NCI-H1105 treated with DMSO at 0.1 percent for 48 hours (cell line): ENCODE measurements around the gene RNF144A.

Experiments
- DNase-seq: peaks from one replicate; lab custom pipeline; 2025; lab: John Stamatoyannopoulos, UW

Gene RNF144A

DNA sequence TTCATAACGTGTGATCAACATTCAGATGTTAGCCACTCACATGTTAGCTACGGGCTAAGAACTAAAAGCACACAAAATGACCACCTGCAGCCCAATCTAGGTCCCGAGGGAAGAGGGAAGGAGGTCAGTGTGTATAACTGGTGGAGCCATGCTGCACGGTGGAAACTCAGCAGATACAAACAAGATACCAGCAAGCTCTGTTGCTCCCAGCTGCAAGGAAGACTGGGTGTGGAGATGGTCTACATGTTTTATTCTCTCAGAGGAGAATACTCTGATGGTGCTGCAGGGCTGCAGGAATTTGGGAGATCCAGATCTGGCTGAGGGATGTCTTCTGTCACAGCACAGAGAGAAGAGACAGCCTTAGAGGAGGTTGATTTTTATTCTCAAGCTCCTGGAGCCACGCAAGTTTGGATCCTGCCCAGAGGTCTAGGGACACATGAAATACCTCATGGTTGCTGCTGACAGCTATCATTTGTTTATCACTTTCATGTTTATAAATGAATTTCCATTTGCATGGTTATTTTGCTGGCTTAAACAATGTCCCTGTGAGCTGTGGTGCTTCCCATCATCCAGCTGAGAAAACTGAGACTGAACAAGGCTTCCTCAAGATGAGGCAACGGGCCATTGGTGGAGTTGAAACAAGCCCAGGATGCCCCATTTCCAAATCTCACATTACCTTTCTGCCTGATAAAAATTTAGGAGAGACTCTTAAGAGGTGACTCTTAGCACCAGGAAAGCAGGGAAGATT, 30.9 kb downstream of the RNF144A start:
- DNase-seq: no peak

DNA sequence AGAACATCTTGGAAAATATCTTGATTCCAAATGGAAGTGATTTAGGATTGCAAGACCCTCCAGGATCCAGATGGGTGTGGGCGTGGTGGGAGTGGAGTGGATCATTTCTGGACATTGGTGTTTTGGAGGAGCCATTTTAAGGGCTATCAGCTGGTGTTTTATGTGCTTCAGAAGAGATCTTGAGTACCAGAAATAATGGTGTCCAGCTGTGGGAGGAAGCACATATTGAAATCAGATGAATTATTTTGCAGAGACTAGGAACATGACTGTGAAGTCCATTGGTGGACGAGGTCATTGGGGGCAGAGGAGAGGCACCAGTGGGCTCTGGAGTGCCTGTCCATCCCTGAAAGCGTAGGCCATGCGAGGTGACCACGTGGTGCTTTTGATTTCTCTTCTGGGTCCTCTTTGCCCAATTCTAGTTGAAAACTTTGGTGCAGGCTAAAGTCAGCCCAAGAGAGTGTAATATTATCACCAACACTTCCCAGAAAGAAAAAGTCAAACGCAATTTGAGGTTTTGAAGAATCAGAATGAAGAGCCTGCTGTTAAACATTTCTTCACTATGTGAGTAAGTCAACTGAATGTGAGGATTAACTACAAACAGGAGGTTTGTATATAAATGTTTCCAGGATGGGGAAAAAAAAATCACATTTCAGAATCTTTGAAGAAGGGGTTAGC, 31.6 kb downstream of the RNF144A start:
- no peak for DNase-seq

- no peak for DNase-seq
Observed at GRCh38 chr2:6951046-6951445, 33.8 kb downstream of the RNF144A start.

GRCh38 chr2:6952101-6952500, 34.9 kb downstream of the RNF144A start:
- no peak for DNase-seq

GRCh38 chr2:6954586-6954985, 37.4 kb downstream of the RNF144A start:
- no peak for DNase-seq

GRCh38 chr2:6955511-6956136, 38.4 kb downstream of the RNF144A start:
- no peak for DNase-seq

GRCh38 chr2:6956566-6956965, 39.4 kb downstream of the RNF144A start:
- DNase-seq: no peak

- DNase-seq: no peak
Observed at GRCh38 chr2:6957031-6957714, 40.0 kb downstream of the RNF144A start.

GRCh38 chr2:6957910-6958615, 40.9 kb downstream of the RNF144A start:
- no peak for DNase-seq

GRCh38 chr2:6958616-6959235, 41.5 kb downstream of the RNF144A start:
- DNase-seq: no peak

DNA sequence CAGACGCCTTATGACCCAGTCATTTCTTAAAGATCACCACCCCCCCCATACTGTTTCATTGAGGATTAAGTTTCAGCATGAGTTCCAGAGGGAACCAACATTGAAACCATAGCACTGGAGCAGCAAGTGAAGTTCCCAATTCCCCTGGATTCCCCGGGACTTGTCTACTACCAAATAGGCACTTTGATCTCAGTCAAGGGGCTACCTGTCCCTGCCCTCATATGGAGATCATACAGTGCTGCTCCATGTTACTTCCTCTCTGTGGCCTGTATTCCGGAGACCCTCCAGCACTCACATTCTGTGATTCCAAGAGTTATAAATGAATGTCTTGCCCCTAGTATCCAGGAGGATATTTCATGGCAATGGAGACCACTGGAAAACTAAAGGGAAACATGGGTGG, 42.5 kb downstream of the RNF144A start:
- DNase-seq: no peak

DNA sequence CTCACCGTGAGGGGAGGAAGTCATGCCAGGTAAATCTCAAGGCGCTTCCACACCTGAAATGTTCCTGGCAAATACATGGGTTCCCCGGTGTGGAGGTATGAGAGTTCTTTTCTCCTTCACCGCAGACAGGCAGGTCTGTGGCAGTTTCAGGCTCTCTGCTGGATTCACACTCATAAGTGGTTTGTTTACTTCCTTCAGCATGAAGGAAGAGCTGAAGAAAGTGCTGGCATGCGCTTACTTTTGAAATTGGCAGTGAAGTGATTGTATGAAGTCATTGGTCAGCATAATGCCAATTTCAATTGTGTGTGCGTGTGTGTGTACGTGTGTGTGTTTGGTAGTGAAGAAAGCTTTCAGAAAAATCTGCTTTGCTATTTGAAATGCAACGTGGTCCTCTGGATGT, 43.4 kb downstream of the RNF144A start:
- no peak for DNase-seq

GRCh38 chr2:6963727-6964126, 46.5 kb downstream of the RNF144A start:
- DNase-seq: no peak

GRCh38 chr2:6965071-6965795, 48.0 kb downstream of the RNF144A start:
- DNase-seq: no peak

GRCh38 chr2:6966446-6966940, 49.3 kb downstream of the RNF144A start:
- DNase-seq: no peak

DNA sequence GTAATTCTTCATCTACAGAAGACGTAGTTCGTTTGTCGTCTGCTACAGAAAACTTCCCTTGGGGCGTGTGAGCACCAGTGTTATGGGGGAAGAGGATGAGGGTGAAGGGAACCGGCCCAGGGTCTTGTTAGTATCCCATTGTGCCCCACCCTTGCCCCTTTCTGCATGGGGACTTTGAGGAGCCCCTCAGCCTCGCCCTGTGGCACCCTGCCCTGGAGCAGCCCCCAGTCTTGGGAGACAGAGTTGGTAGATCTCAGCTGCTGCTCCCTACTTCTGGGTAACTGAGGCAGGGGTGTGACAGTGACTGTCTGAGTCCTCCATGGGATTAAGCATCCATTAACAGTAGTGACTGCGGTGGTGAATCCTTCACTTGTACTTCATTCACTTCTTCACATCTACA, 50.1 kb downstream of the RNF144A start:
- no peak for DNase-seq

GRCh38 chr2:6968319-6969100, 51.3 kb downstream of the RNF144A start:
- no peak for DNase-seq

DNA sequence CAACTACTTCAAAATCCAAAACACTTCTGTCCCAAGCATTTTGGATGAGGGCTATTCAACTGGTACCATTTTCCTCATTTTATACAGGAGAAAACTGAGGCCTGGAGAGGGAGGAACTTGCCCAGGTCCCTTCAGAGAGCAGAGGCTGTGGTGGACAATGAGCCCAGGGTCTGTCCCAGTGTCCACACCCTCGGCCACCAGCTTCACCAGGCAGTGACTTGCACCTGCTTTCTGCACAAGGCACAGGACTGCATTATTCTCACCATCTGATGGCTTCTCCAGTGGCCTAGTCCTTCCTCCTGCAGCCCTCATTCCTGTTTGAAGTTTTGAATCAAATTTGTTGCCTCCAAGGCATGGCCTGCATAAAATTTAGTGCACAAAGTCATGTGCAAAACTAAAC, 53.3 kb downstream of the RNF144A start:
- DNase-seq: no peak

DNA sequence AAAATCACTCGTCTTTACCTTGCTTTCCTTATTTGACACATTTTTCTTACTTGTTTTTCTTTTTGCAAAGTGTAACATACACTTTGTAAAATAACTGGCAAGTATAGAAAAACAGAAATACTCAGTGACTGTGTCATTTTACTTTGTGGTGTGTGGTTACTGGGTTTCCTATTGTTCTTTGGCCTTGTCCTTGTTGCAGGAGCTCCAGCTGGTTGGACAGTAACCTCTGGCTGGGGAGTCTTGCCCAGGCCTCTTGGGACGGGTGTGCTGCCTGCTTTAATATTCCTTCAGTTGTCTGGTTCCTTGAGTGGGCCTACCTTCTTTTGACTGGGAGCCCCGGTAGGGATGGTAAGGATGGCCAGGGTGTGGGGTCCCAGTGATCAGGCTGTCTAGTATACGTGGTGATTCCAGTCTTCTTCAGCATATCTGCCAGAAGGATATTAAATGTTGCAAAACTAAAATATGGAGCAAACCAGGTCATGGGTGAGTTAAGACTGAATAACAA, 53.8 kb downstream of the RNF144A start:
- no peak for DNase-seq

GRCh38 chr2:6971502-6971901, 54.3 kb downstream of the RNF144A start:
- DNase-seq: no peak
